H1 (cell line): ENCODE measurements around the gene ENDOU.

ENCODE experiments used
- CTCF ChIP-seq, 3 experiments: IDR thresholded peaks; 1 replicate in 2 of 3; 2 replicates in 1 of 3; pipeline versions ENCODE4 v1.5.1 to v1.6.1; 2011; ENCODE audit warnings: low read length in 3 of 3, mild to moderate bottlenecking in 3 of 3, inconsistent platforms in 2 of 3, low read depth in 1 of 3, moderate library complexity in 1 of 3; ENCODE audit not compliant: insufficient read depth in 1 of 3; ENCODE audit errors: control extremely low read depth in 1 of 3
- MAX ChIP-seq: IDR thresholded peaks from 2 replicates; pipeline ENCODE4 v1.6.1; 2012; ENCODE audit warnings: inconsistent platforms
- POLR2AphosphoS5 ChIP-seq: IDR thresholded peaks from 2 replicates; pipeline ENCODE4 v1.6.1; 2011; ENCODE audit warnings: low read depth, low read length
- RAD21 ChIP-seq, 2 experiments: IDR thresholded peaks in 1 of 2; conservative IDR thresholded peaks in 1 of 2; 2 replicates each; pipeline ENCODE4 v1.6.1; 2011; ENCODE audit warnings: low read depth in 2 of 2, low read length in 2 of 2, improper control_type of control experiment in 1 of 2, inconsistent platforms in 1 of 2, mild to moderate bottlenecking in 1 of 2, moderate library complexity in 1 of 2
- RBBP5 ChIP-seq: IDR thresholded peaks from 2 replicates; pipeline ENCODE4 v1.7.1; 2012; ENCODE audit warnings: low read depth, mild to moderate bottlenecking, inconsistent platforms, low read length, moderate library complexity, borderline replicate concordance
- TCF12 ChIP-seq: IDR thresholded peaks from 2 replicates; pipeline ENCODE4 v1.6.1; 2011; ENCODE audit warnings: low read depth, mild to moderate bottlenecking, low read length

GRCh38 chr12:47746523-47746922 is 21.2 kb upstream of the ENDOU start:
- no peak for TF ChIP-seq CTCF (IDR thresholded peaks at IDR 0.05; ENCODE audit: control extremely low read depth in 1 of 3, insufficient read depth in 1 of 3, low read depth in 1 of 3, low read length in 3 of 3)
- TF ChIP-seq MAX = no peak
- TF ChIP-seq POLR2AphosphoS5 = no peak
- no peak for TF ChIP-seq RBBP5
- no peak for TF ChIP-seq TCF12
- no peak for TF ChIP-seq RAD21 (IDR thresholded peaks at IDR 0.05 in 1 of 2, conservative IDR thresholded peaks at IDR 0.05 in 1 of 2; ENCODE audit: low read depth in 2 of 2, low read length in 2 of 2)
